ENCODE measurements around the gene MAPK12. TPM values are rescaled to one million over a fixed set of nuclear protein-coding genes. Genes with fewer than 3 reads are reported as not detected.

The MAPK12 gene
- total and polyA plus RNA-seq, 7 donors: 57.4 to 178 (median 131) TPM

GRCh38 chr22:50286701-50287318, 25.3 kb upstream of the MAPK12 start:
- no peaks in the 10 kb centered on the region for H3K4me1 ChIP-seq
- ATAC-seq: no peak

DNA sequence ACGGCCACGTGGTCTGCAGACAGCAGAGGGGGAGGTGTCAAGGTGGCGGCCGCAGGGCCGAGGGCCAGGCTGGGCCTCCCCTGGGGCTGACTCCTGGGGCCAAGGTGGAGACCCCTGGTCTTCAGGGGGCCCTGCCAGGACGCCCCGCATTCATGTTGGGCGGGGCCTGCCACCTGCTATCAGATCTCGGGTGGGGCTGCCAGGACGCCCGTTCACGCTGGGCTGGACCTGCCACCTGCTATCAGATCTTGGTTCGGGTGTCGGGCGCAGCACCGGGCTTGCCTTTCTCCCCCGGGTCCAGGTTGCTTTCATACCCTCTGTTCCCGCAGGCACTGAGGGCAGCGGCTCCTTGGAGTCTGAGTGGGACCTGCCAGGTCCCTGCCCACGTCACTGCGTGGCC, 24.8 kb upstream of the MAPK12 start:
- Histone ChIP-seq H3K9me3 (no peaks in the 10 kb centered on the region), H3K27ac (no peak overlapping the region), H3K27me3 (ENCODE audit: insufficient read depth in 3 of 3, low read length in 2 of 3) (no peaks in the 10 kb centered on the region), H3K36me3 (ENCODE audit: insufficient read depth in 1 of 2, low read depth in 1 of 2) (peaks cover 0 to 69% of the 10 kb centered on the region in 2 donors), H3K4me3 (no peak overlapping the region), H3K4me1 (no peaks in the 10 kb centered on the region)
- TF ChIP-seq, protein P1, sequence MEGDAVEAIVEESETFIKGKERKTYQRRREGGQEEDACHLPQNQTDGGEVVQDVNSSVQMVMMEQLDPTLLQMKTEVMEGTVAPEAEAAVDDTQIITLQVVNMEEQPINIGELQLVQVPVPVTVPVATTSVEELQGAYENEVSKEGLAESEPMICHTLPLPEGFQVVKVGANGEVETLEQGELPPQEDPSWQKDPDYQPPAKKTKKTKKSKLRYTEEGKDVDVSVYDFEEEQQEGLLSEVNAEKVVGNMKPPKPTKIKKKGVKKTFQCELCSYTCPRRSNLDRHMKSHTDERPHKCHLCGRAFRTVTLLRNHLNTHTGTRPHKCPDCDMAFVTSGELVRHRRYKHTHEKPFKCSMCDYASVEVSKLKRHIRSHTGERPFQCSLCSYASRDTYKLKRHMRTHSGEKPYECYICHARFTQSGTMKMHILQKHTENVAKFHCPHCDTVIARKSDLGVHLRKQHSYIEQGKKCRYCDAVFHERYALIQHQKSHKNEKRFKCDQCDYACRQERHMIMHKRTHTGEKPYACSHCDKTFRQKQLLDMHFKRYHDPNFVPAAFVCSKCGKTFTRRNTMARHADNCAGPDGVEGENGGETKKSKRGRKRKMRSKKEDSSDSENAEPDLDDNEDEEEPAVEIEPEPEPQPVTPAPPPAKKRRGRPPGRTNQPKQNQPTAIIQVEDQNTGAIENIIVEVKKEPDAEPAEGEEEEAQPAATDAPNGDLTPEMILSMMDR (IDR thresholded peaks at IDR 0.05): no peak
- ATAC-seq: no peak
- intact Hi-C loops (cut with DNase I): no loop called here
- no peak for DNase-seq
- 89 to 94% (median 91%) methylated on average over 20 to 21 of the region's 21 CpGs for WGBS, 3 donors

More at GRCh38 chr22:50286701-50287318, 25.3 kb upstream of the MAPK12 start:
- 92 to 95% (median 94%) methylated on average over 31 to 40 of the region's 40 CpGs for WGBS, 3 donors
- TF ChIP-seq, protein P1 (IDR thresholded peaks at IDR 0.05): no peak
- no peak overlapping the region for H3K27ac ChIP-seq
- intact Hi-C loops (cut with DNase I): no loop called here
- H3K27me3 ChIP-seq (ENCODE audit: insufficient read depth in 3 of 3, low read length in 2 of 3): no peaks in the 10 kb centered on the region
- H3K36me3 ChIP-seq (ENCODE audit: insufficient read depth in 1 of 2, low read depth in 1 of 2): peaks cover 0 to 64% of the 10 kb centered on the region in 2 donors
- no peaks in the 10 kb centered on the region for H3K9me3 ChIP-seq
- H3K4me3 ChIP-seq: no peak overlapping the region
- DNase-seq: no peak

- Histone ChIP-seq H3K27me3 (ENCODE audit: insufficient read depth in 3 of 3, low read length in 2 of 3) (peaks cover 0 to 3% (median 0%) of the 10 kb centered on the region in 3 donors), H3K36me3 (ENCODE audit: insufficient read depth in 1 of 2, low read depth in 1 of 2) (peaks cover 0 to 75% of the 10 kb centered on the region in 2 donors), H3K9me3 (no peaks in the 10 kb centered on the region), H3K4me3 (no peak overlapping the region), H3K27ac (no peak overlapping the region), H3K4me1 (no peaks in the 10 kb centered on the region)
- TF ChIP-seq, protein P1 (IDR thresholded peaks at IDR 0.05): no peak
- 89 to 96% (median 95%) methylated on average over 26 to 33 of the region's 34 CpGs for WGBS, 3 donors
- ATAC-seq (no peak), DNase-seq (no peak)
- intact Hi-C loops (cut with DNase I): no loop called here
Measured at GRCh38 chr22:50285568-50286229, 24.2 kb upstream of the MAPK12 start.

DNA sequence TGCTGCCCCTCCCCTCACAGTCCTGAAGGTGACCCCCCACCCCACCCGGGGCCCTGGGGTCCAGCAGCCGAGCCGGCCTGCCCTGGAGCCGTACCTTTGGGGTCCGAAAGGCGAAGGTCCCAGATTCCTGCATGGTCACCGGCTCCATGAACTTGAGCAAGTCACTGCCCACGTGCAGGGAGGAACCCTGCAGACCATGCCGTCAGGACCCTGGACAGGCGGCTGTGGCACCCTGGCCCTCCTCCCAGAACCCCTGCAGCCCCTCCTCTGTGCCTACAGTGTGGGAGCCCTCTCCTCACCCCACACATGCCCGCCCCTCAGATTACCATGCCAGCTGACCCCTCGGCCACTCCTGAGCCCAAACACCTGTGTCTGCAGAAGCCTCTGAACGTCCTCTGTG, 23.0 kb upstream of the MAPK12 start:
- WGBS, 3 donors: 89 to 93% (median 90%) methylated on average over 12 to 13 of the region's 13 CpGs
- no peaks in the 10 kb centered on the region for H3K4me1 ChIP-seq
- DNase-seq (no peak), ATAC-seq (no peak)
- H3K36me3 ChIP-seq (ENCODE audit: insufficient read depth in 1 of 2, low read depth in 1 of 2): peaks cover 0 to 80% of the 10 kb centered on the region in 2 donors
- H3K27ac ChIP-seq: no peak overlapping the region
- no peak overlapping the region for H3K4me3 ChIP-seq
- intact Hi-C loops (cut with DNase I): no loop called here
- TF ChIP-seq, protein P1 (IDR thresholded peaks at IDR 0.05): no peak
- H3K27me3 ChIP-seq (ENCODE audit: insufficient read depth in 3 of 3, low read length in 2 of 3): peaks cover 0 to 3% (median 0%) of the 10 kb centered on the region in 3 donors
- no peaks in the 10 kb centered on the region for H3K9me3 ChIP-seq

All from psoas muscle (tissue), 8 donors.